HCT116 (cell line): ENCODE data around the gene ARPC1B. TPM values are rescaled to one million over a fixed set of nuclear protein-coding genes. Genes with fewer than 3 reads are reported as not detected.

Experiments
- ATAC-seq: fragments of 200-7000 bp; cut with Tn5 transposase; 2 replicates; pipeline ENCODE4 v1.9.1; 2020; ENCODE audit warnings: mild to moderate bottlenecking, moderate library complexity
- BruUV-seq: library from RNA; stranded (reverse); fragments of 400-500 nt; replicated peaks from 2 replicates; lab custom pipeline; 2021; lab: Mats Ljungman, UMichigan
- CTCF ChIA-PET: fragments of 300-600 bp; sonication (Branson Sonifier 250); formaldehyde crosslinking; loops from one replicate; lab custom pipeline; 2021; ENCODE audit warnings: antibody characterized with exemption; lab: Charles Lee
- POLR2A ChIA-PET: fragments of 300-600, 350-600 bp; sonication (Branson Sonifier 250); formaldehyde crosslinking; loops from one replicate; lab custom pipeline; 2021; ENCODE audit warnings: antibody characterized with exemption; lab: Charles Lee
- RAD21 ChIA-PET, 2 experiments: fragments of 300-600 bp; sonication (Branson Sonifier 250); formaldehyde crosslinking; loops; one replicate each; lab custom pipeline; 2023; ENCODE audit warnings: low total read pairs in 2 of 2; ENCODE audit not compliant: uncharacterized antibody in 2 of 2, unreplicated experiment in 2 of 2, low non-redundant PET in 1 of 2; lab: Charles Lee
- DNase-seq: peaks from one replicate; pipeline ENCODE4 v3.0.0-alpha.2; 2010; ENCODE audit warnings: low read depth, low spot score
- H2AFZ ChIP-seq: fragments of 200-600 bp; shearing (Covaris generic), sonication (generic); 2 replicates; pipeline ENCODE4 v1.6.1; 2017; ENCODE audit warnings: low read depth, mixed run types, mixed read lengths, antibody characterized with exemption, low read length; ENCODE audit not compliant: poor library complexity, severe bottlenecking
- H3K27ac ChIP-seq: 2 replicates; pipeline ENCODE4 v1.5.1; 2012; ENCODE audit warnings: low read depth, low read length
- H3K27me3 ChIP-seq: fragments of 200-600 bp; sonication (generic); 2 replicates; pipeline ENCODE4 v1.6.1; 2016; ENCODE audit warnings: mixed run types, low read length, mixed read lengths; ENCODE audit not compliant: insufficient read depth
- H3K36me3 ChIP-seq, 2 experiments: fragments of 200-500 bp in 1 of 2; fragments of 200-600 bp in 1 of 2; sonication (Bioruptor generic) in 1 of 2; sonication (generic) in 1 of 2; 2 replicates each; pipeline versions ENCODE4 v1.5.1 to v1.6.1; 2014 to 2016; ENCODE audit warnings: low read length in 2 of 2, inconsistent platforms in 1 of 2, mixed read lengths in 1 of 2, mixed run types in 1 of 2; ENCODE audit not compliant: insufficient read depth in 2 of 2, control insufficient read depth in 1 of 2
- H3K4me1 ChIP-seq, 2 experiments: fragments of 200-600 bp in 1 of 2; sonication (generic) in 1 of 2; 2 replicates each; pipeline versions ENCODE4 v1.5.1 to v1.6.1; 2012 to 2017; ENCODE audit warnings: low read length in 2 of 2, inconsistent platforms in 1 of 2, mild to moderate bottlenecking in 1 of 2, mixed read lengths in 1 of 2, mixed run types in 1 of 2, moderate library complexity in 1 of 2; ENCODE audit not compliant: insufficient read depth in 2 of 2, control insufficient read depth in 1 of 2
- H3K4me2 ChIP-seq: fragments of 200-600 bp; sonication (generic); 2 replicates; pipeline ENCODE4 v1.6.1; 2017; ENCODE audit warnings: mixed run types, low read length, mixed read lengths
- H3K4me3 ChIP-seq, 2 experiments: fragments of 200-600 bp in 1 of 2; sonication (generic) in 1 of 2; replicated peaks in 1 of 2; 2 replicates each; pipeline ENCODE4 v1.5.1; 2011 to 2016; ENCODE audit warnings: low read length in 2 of 2, control low read depth in 1 of 2, low read depth in 1 of 2, mild to moderate bottlenecking in 1 of 2, mixed read lengths in 1 of 2, mixed run types in 1 of 2
- H3K79me2 ChIP-seq: fragments of 200-600 bp; sonication (generic); 2 replicates; pipeline ENCODE4 v1.6.1; 2017; ENCODE audit warnings: mild to moderate bottlenecking, mixed run types, low read length, moderate library complexity, mixed read lengths; ENCODE audit not compliant: insufficient read depth
- H3K9ac ChIP-seq: fragments of 200-600 bp; sonication (generic); 2 replicates; pipeline ENCODE4 v1.6.1; 2016; ENCODE audit warnings: low read length, mixed read lengths
- H3K9me2 ChIP-seq: fragments of 200-600 bp; sonication (generic), shearing (Covaris generic); 2 replicates; pipeline ENCODE4 v1.6.1; 2017; ENCODE audit warnings: mixed run types, mild to moderate bottlenecking, moderate library complexity; ENCODE audit not compliant: insufficient read depth
- H3K9me3 ChIP-seq, 2 experiments: fragments of 200-500 bp in 1 of 2; fragments of 200-600 bp in 1 of 2; sonication (Bioruptor generic) in 1 of 2; sonication (generic) in 1 of 2; 2 replicates each; pipeline ENCODE4 v1.6.1; 2014 to 2017; ENCODE audit warnings: low read length in 2 of 2, mixed read lengths in 2 of 2, inconsistent platforms in 1 of 2, low read depth in 1 of 2, mild to moderate bottlenecking in 1 of 2, mixed run types in 1 of 2, moderate library complexity in 1 of 2; ENCODE audit not compliant: control insufficient read depth in 1 of 2, insufficient read depth in 1 of 2
- H4K20me1 ChIP-seq: fragments of 200-600 bp; sonication (generic), shearing (Covaris generic); 2 replicates; pipeline ENCODE4 v1.6.1; 2017; ENCODE audit warnings: mixed run types, mild to moderate bottlenecking, moderate library complexity; ENCODE audit not compliant: insufficient read depth
- CBX3 ChIP-seq: IDR thresholded peaks from 2 replicates; pipeline ENCODE4 v1.6.1; 2012; ENCODE audit warnings: low read depth
- CEBPB ChIP-seq: IDR thresholded peaks from 2 replicates; pipeline ENCODE4 v1.6.1; 2012; ENCODE audit warnings: low read depth
- CTCF ChIP-seq, 3 experiments: fragments of 200-600 bp in 1 of 3; sonication (generic) in 1 of 3; IDR thresholded peaks in 2 of 3; conservative IDR thresholded peaks in 1 of 3; 2 replicates each; pipeline ENCODE4 v1.5.1; 2012 to 2017; ENCODE audit warnings: low read depth in 2 of 3, low read length in 2 of 3, antibody characterized with exemption in 1 of 3, borderline replicate concordance in 1 of 3, control low read depth in 1 of 3, mild to moderate bottlenecking in 1 of 3, mixed read lengths in 1 of 3, mixed run types in 1 of 3, moderate library complexity in 1 of 3; ENCODE audit not compliant: insufficient read depth in 1 of 3
- ELF1 ChIP-seq: IDR thresholded peaks from 2 replicates; pipeline ENCODE4 v1.6.1; 2012; ENCODE audit warnings: low read depth, borderline replicate concordance
- EZH2phosphoT487 ChIP-seq: fragments of 200-600 bp; IDR thresholded peaks from 2 replicates; pipeline ENCODE4 v1.6.1; 2018; ENCODE audit warnings: antibody characterized with exemption, borderline replicate concordance
- MAX ChIP-seq: IDR thresholded peaks from 2 replicates; pipeline ENCODE4 v1.6.1; 2012
- POLR2A ChIP-seq: IDR thresholded peaks from 2 replicates; pipeline ENCODE4 v1.7.0; 2011; ENCODE audit warnings: borderline replicate concordance; ENCODE audit not compliant: insufficient read depth, insufficient read length; ENCODE audit errors: extremely low read depth
- SIN3A ChIP-seq: IDR thresholded peaks from 2 replicates; pipeline ENCODE4 v1.6.1; 2012; ENCODE audit warnings: low read depth
- SP1 ChIP-seq: IDR thresholded peaks from 2 replicates; pipeline ENCODE4 v1.6.1; 2012; ENCODE audit warnings: low read depth
- YY1 ChIP-seq: IDR thresholded peaks from 2 replicates; pipeline ENCODE4 v1.6.1; 2011; ENCODE audit warnings: low read length, low read depth, moderate library complexity, mild to moderate bottlenecking; ENCODE audit not compliant: insufficient replicate concordance; ENCODE audit errors: extremely low read depth
- ZFX ChIP-seq: fragments of 450-650 bp; IDR thresholded peaks from 2 replicates; pipeline ENCODE4 v1.6.1; 2017
- intact Hi-C: fragments of 100-400 bp; cut with micrococcal nuclease; formaldehyde crosslinking; loops from 2 replicates; pipeline ENCODE4 v1.10.0; 2022
- total RNA-seq: library from RNA; stranded (reverse); gene quantifications from one replicate; pipeline ENCODE4 v1.2.1, GENCODE V29; 2021; ENCODE audit not compliant: unreplicated experiment
- TF ChIP-seq, protein P1 (sequence below): IDR thresholded peaks from 2 replicates; pipeline ENCODE4 v1.6.1; 2012
- TF ChIP-seq, protein P2 (sequence below): IDR thresholded peaks from 2 replicates; pipeline ENCODE4 v1.6.1; 2011; ENCODE audit warnings: mild to moderate bottlenecking, low read length, moderate library complexity; ENCODE audit not compliant: insufficient replicate concordance; ENCODE audit errors: extremely low read depth

The ARPC1B gene
- total RNA-seq, 1 experiment from 2014 or later: 192 TPM

DNA sequence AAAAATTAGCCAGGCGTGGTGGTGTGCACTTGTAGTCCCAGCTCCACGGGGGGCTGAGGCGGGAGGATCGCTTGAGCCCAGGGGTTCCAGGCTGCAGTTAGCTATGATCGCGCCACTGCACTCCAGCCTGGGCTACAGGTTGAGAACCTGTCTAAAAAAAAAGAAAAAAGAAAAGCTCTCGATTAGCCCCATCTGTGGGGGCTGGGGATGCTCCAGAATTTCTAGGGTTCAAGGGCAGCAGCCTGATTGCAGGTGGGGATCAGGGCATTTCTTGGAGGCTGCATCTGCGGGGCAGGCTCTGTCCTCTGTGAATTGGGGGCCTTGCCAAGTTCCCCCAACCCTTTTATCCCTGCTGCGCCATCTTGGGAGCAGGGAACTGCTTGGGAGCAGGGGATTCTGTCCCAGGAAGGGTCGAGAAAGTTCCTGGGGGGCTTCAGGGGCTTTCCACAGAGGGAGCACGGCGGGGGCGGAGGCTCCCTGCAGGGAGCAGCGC lies 49.5 kb upstream of the ARPC1B start:
- intact Hi-C loops: no loop called here
- Histone ChIP-seq H3K9ac (peak overlapping the region; percentile 97), H3K4me2 (peak overlapping the region; percentile 83), H3K36me3 (no peaks in the 10 kb centered on the region), H2AFZ (no peak overlapping the region), H3K4me1 (peaks cover 18 to 35% of the 10 kb centered on the region in 2 experiments), H4K20me1 (no peaks in the 10 kb centered on the region), H3K9me3 (no peaks in the 10 kb centered on the region), H3K9me2 (no peaks in the 10 kb centered on the region), H3K27ac (peak overlapping the region; percentile 84), H3K79me2 (peaks cover 48% of the 10 kb centered on the region), H3K27me3 (no peaks in the 10 kb centered on the region), H3K4me3 (peak overlapping the region; percentile 73 to 99)
- ATAC-seq: peak; percentile 6
- CTCF ChIA-PET: interaction anchor here (0.6 kb wide), 1 partner anchor 11 kb away, joined by 5 read pairs; no protein-coding TSS in a partner anchor
- BruUV-seq: TSS peak; percentile 86
- RAD21 ChIA-PET: no interaction called here
- POLR2A ChIA-PET: no interaction called here
- DNase-seq: no peak
- TF ChIP-seq ELF1: no peak
- TF ChIP-seq, protein P1, sequence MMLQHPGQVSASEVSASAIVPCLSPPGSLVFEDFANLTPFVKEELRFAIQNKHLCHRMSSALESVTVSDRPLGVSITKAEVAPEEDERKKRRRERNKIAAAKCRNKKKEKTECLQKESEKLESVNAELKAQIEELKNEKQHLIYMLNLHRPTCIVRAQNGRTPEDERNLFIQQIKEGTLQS: no peak

- Histone ChIP-seq H3K79me2 (peaks cover 56% of the 10 kb centered on the region), H3K36me3 (no peaks in the 10 kb centered on the region), H4K20me1 (no peaks in the 10 kb centered on the region), H3K4me2 (peak within 1 kb of the TSS; percentile 83), H3K9me2 (no peaks in the 10 kb centered on the region), H3K9ac (peak within 1 kb of the TSS; percentile 97), H3K27ac (peak within 1 kb of the TSS; percentile 84), H3K4me1 (peaks cover 22 to 43% of the 10 kb centered on the region in 2 experiments), H3K9me3 (no peaks in the 10 kb centered on the region), H3K4me3 (peak within 1 kb of the TSS; percentile 73 to 99), H3K27me3 (no peaks in the 10 kb centered on the region), H2AFZ (no peak within 1 kb of the TSS)
- intact Hi-C loops: no loop called here
- RAD21 ChIA-PET: no interaction called here
- peak; percentile 91 for ATAC-seq
- BruUV-seq: no TSS peak
- CTCF ChIA-PET: interaction anchor here (0.6 kb wide), 1 partner anchor 10 kb away, joined by 5 read pairs; no protein-coding TSS in a partner anchor
- peak; percentile 80 for DNase-seq
- POLR2A ChIA-PET: no interaction called here
- TF ChIP-seq SP1: no peak; the same call in 1 of the 2 replicates
- no peak for TF ChIP-seq CEBPB
- TF ChIP-seq YY1: peak; percentile 63
- peak; percentile 56; the same call in 1 of the 2 replicates for TF ChIP-seq MAX
- 0 out of 2 replicates have a peak, but pooled peaks have one; percentile 55 for TF ChIP-seq CBX3
- TF ChIP-seq CTCF (IDR thresholded peaks at IDR 0.05 in 2 of 3, conservative IDR thresholded peaks at IDR 0.05 in 1 of 3; ENCODE audit: borderline replicate concordance in 1 of 3, insufficient read depth in 1 of 3, low read depth in 2 of 3, low read length in 2 of 3): 0 out of 6 replicates have a peak, but pooled peaks of 1 of the 3 experiments have one; percentile 12
- TF ChIP-seq SIN3A: peak; percentile 91
- TF ChIP-seq, protein P2, sequence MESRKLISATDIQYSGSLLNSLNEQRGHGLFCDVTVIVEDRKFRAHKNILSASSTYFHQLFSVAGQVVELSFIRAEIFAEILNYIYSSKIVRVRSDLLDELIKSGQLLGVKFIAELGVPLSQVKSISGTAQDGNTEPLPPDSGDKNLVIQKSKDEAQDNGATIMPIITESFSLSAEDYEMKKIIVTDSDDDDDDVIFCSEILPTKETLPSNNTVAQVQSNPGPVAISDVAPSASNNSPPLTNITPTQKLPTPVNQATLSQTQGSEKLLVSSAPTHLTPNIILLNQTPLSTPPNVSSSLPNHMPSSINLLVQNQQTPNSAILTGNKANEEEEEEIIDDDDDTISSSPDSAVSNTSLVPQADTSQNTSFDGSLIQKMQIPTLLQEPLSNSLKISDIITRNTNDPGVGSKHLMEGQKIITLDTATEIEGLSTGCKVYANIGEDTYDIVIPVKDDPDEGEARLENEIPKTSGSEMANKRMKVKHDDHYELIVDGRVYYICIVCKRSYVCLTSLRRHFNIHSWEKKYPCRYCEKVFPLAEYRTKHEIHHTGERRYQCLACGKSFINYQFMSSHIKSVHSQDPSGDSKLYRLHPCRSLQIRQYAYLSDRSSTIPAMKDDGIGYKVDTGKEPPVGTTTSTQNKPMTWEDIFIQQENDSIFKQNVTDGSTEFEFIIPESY: peak; percentile 72
- no peak for TF ChIP-seq EZH2phosphoT487
- TF ChIP-seq POLR2A: peak; percentile 95
- TF ChIP-seq ZFX: peak; percentile 87; the same call in 1 of the 2 replicates
- TF ChIP-seq, protein P1: no peak
Observed at GRCh38 chr7:99325592-99326407, 48.7 kb upstream of the ARPC1B start, which contains the start of gene ARPC1A. Gene ARPC1A (plus strand): TSS chr7:99325898. CDS start chr7:99333354, 7,456 bp downstream.
